ENCODE results near the gene ANAPC1.

DNA sequence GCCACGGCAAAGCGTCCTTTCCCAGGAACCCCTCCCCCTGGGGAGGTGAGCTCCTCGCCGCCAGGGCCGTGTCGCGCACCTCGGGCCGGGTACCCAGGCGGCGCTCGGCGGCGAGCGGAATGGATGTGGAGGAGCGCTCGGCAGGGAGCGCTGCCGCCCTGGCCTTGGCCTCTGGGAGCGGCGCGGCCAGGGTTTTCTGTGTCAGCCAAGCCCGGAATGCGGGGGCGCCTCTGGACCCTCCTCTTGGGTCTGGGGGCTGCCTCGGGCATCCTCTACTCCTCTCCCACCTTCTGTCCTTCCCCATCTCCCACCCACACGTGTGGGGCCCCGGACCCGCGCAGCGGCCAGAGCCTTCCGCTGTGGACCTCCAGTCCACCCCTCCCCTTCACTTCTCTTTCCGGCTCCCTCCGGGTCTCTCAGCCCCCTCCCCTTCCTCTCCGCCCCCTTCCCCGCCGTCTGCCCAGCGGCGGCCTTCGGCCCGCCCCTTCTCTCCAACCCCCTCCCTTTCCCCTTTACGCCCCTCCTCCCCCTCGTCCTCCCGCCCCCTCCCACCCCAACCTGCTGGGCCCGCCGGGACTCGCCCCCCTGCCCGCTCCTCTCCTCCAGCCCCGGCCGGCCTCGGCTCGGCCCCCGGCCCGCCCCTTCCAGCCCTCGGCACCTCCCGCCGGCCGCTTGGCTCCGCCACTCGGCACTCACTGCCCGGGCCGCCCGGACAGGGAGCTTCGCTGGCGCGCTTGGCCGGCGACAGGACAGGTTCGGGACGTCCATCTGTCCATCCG lies 14.1 kb upstream of the ANAPC1 start, which contains the start of gene MERTK:
- TF ChIP-seq, protein P1, sequence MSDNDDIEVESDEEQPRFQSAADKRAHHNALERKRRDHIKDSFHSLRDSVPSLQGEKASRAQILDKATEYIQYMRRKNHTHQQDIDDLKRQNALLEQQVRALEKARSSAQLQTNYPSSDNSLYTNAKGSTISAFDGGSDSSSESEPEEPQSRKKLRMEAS (IDR thresholded peaks at IDR 0.05), result peak; percentile 31; the same call in 1 of the 2 replicates
- TF ChIP-seq, protein P2, sequence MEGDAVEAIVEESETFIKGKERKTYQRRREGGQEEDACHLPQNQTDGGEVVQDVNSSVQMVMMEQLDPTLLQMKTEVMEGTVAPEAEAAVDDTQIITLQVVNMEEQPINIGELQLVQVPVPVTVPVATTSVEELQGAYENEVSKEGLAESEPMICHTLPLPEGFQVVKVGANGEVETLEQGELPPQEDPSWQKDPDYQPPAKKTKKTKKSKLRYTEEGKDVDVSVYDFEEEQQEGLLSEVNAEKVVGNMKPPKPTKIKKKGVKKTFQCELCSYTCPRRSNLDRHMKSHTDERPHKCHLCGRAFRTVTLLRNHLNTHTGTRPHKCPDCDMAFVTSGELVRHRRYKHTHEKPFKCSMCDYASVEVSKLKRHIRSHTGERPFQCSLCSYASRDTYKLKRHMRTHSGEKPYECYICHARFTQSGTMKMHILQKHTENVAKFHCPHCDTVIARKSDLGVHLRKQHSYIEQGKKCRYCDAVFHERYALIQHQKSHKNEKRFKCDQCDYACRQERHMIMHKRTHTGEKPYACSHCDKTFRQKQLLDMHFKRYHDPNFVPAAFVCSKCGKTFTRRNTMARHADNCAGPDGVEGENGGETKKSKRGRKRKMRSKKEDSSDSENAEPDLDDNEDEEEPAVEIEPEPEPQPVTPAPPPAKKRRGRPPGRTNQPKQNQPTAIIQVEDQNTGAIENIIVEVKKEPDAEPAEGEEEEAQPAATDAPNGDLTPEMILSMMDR (IDR thresholded peaks at IDR 0.05), result peak; percentile 58
- TF ChIP-seq, protein P3, sequence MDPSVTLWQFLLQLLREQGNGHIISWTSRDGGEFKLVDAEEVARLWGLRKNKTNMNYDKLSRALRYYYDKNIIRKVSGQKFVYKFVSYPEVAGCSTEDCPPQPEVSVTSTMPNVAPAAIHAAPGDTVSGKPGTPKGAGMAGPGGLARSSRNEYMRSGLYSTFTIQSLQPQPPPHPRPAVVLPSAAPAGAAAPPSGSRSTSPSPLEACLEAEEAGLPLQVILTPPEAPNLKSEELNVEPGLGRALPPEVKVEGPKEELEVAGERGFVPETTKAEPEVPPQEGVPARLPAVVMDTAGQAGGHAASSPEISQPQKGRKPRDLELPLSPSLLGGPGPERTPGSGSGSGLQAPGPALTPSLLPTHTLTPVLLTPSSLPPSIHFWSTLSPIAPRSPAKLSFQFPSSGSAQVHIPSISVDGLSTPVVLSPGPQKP (IDR thresholded peaks at IDR 0.05; ENCODE audit: low read depth, low read length), result no peak
- TF ChIP-seq JUN (IDR thresholded peaks at IDR 0.05), result peak; percentile 51 to 69; a peak in 3 of 5 replicates
- TF ChIP-seq POLR2A (IDR thresholded peaks at IDR 0.05; ENCODE audit: low read length), result peak; percentile 96

Data from A549 (cell line).